Kidney (tissue), 14 donors: ENCODE measurements around the gene OR2K2. TPM values are rescaled to one million over a fixed set of nuclear protein-coding genes. Genes with fewer than 3 reads are reported as not detected.

Experiments
- DNase-seq, 5 donors: peaks; one replicate each; pipeline ENCODE4 v3.0.0-alpha.2; 2013 to 2020
- FAIRE-seq: peaks from 2 replicates; lab custom pipeline; 2012; peaks lifted over from hg19 to GRCh38; lab: Jason Lieb, UNC
- H3K27ac ChIP-seq, 2 donors: one replicate each; pipeline ENCODE4 v1.7.0; 2013; ENCODE audit warnings: low read depth in 2 of 2, low read length in 2 of 2, inconsistent platforms in 1 of 2
- H3K27me3 ChIP-seq: one replicate; pipeline ENCODE4 v1.7.1; 2013; ENCODE audit warnings: low read length, inconsistent platforms; ENCODE audit not compliant: control insufficient read depth, insufficient read depth
- H3K36me3 ChIP-seq, 3 donors: one replicate each; pipeline versions ENCODE4 v1.7.0 to v1.7.1; 2013; ENCODE audit warnings: low read length in 3 of 3, control low read depth in 1 of 3, inconsistent platforms in 1 of 3; ENCODE audit not compliant: insufficient read depth in 3 of 3, control insufficient read depth in 2 of 3
- H3K4me1 ChIP-seq, 3 donors: one replicate each; pipeline versions ENCODE4 v1.7.0 to v1.7.1; 2013; ENCODE audit warnings: low read length in 3 of 3, inconsistent platforms in 1 of 3, low read depth in 1 of 3; ENCODE audit not compliant: control insufficient read depth in 2 of 3, insufficient read depth in 2 of 3
- H3K4me3 ChIP-seq, 3 donors: one replicate each; pipeline versions ENCODE4 v1.7.0 to v1.8.1; 2013; ENCODE audit warnings: low read length in 3 of 3, control low read depth in 1 of 3, inconsistent platforms in 1 of 3
- H3K9ac ChIP-seq, 3 donors: one replicate each; pipeline versions ENCODE4 v1.7.0 to v1.7.1; 2013; ENCODE audit warnings: low read length in 3 of 3, control low read depth in 1 of 3, inconsistent platforms in 1 of 3
- H3K9me3 ChIP-seq, 3 donors: one replicate each; pipeline versions ENCODE4 v1.7.0 to v1.7.1; 2013; ENCODE audit warnings: low read length in 3 of 3, control low read depth in 1 of 3, inconsistent platforms in 1 of 3; ENCODE audit not compliant: control insufficient read depth in 2 of 3, insufficient read depth in 1 of 3
- intact Hi-C: fragments of 100-400 bp; cut with DNase I; formaldehyde crosslinking; loops from one replicate; pipeline ENCODE4 v1.11.1; 2022
- polyA plus RNA-seq: library from polyadenylated mRNA; stranded (reverse); fragments of 350-450 nt; fragmentation: Illumina TruSeq; extraction: RNeasy Lipid Tissue Mini Kit (QIAGEN cat#74804); gene quantifications from one replicate; pipeline ENCODE4 v1.2.3, GENCODE V29; 2014; ENCODE audit warnings: low read depth, low replicate concordance; ENCODE audit not compliant: insufficient read depth
- total RNA-seq: library from RNA; stranded (reverse); fragmentation: NEBNext Ultra II Directional; extraction: Animal tissue kit (Norgen Biotek cat#: 25700); gene quantifications from one replicate; pipeline ENCODE4 v1.2.1, GENCODE V29; 2021
- TF ChIP-seq, protein P1 (sequence below): IDR thresholded peaks from 3 replicates; pipeline ENCODE4 v1.5.1; 2012; ENCODE audit warnings: mild to moderate bottlenecking, moderate library complexity, borderline replicate concordance; ENCODE audit not compliant: insufficient read depth; ENCODE audit errors: extremely low read depth
- donor health status: control.
- donor health status: control.
- donor health status: control.
- donor health status: control.
- donor health status: control.
- donor health status: DM: yes; HTN: yes; CAD: no.
- donor health status: Normal renal cell carcinoma (clear cell type).

The OR2K2 gene
- total and polyA plus RNA-seq, 2 donors from 2014 or later, result not detected

GRCh38 chr9:111297066-111297824 is 32.8 kb downstream of the OR2K2 start:
- Histone ChIP-seq H3K4me3 (no peak overlapping the region), H3K27me3 (no peaks in the 10 kb centered on the region), H3K9me3 (no peaks in the 10 kb centered on the region), H3K9ac (no peak overlapping the region), H3K27ac (no peak overlapping the region), H3K36me3 (no peaks in the 10 kb centered on the region), H3K4me1 (no peaks in the 10 kb centered on the region)
- FAIRE-seq (no peak), DNase-seq (no peak)
- TF ChIP-seq, protein P1, sequence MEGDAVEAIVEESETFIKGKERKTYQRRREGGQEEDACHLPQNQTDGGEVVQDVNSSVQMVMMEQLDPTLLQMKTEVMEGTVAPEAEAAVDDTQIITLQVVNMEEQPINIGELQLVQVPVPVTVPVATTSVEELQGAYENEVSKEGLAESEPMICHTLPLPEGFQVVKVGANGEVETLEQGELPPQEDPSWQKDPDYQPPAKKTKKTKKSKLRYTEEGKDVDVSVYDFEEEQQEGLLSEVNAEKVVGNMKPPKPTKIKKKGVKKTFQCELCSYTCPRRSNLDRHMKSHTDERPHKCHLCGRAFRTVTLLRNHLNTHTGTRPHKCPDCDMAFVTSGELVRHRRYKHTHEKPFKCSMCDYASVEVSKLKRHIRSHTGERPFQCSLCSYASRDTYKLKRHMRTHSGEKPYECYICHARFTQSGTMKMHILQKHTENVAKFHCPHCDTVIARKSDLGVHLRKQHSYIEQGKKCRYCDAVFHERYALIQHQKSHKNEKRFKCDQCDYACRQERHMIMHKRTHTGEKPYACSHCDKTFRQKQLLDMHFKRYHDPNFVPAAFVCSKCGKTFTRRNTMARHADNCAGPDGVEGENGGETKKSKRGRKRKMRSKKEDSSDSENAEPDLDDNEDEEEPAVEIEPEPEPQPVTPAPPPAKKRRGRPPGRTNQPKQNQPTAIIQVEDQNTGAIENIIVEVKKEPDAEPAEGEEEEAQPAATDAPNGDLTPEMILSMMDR, result no peak
- intact Hi-C loops, result no loop called here

- no peaks in the 10 kb centered on the region for H3K36me3 ChIP-seq
- DNase-seq, result no peak
- H3K9me3 ChIP-seq, result no peaks in the 10 kb centered on the region
- H3K4me3 ChIP-seq, result no peak overlapping the region
- TF ChIP-seq, protein P1, result no peak
- intact Hi-C loops, result no loop called here
- no peak for FAIRE-seq
- no peaks in the 10 kb centered on the region for H3K27me3 ChIP-seq
- no peak overlapping the region for H3K9ac ChIP-seq
- H3K4me1 ChIP-seq, result no peaks in the 10 kb centered on the region
- no peak overlapping the region for H3K27ac ChIP-seq
These were observed 35.2 kb downstream of the OR2K2 start for GRCh38 chr9:111294691-111295451.

DNA sequence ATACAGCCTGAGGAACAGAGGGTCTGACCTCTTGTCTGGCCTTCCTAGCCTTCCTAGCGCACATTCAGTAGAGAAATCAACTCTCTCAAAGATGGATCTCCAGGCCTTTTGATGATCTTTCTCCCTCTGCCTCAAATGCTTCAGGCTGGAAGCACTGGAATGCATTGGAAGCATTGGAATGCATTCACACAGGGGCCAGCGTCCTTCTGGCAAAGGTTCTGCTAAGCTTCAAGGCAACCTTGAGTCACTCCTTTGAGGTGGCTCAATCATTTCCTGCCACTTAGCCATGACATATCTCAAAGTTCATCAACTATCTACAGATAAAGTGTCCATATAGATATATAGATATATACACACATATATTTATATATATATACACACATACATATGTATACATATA is 42.9 kb downstream of the OR2K2 start:
- Histone ChIP-seq H3K9ac (no peak overlapping the region), H3K4me3 (no peak overlapping the region), H3K9me3 (no peaks in the 10 kb centered on the region), H3K27ac (no peak overlapping the region), H3K4me1 (no peaks in the 10 kb centered on the region), H3K27me3 (no peaks in the 10 kb centered on the region), H3K36me3 (no peaks in the 10 kb centered on the region)
- TF ChIP-seq, protein P1, result no peak
- intact Hi-C loops, result no loop called here
- DNase-seq (no peak), FAIRE-seq (no peak)
